GM12878 (cell line): ENCODE results near the gene PRSS56. TPM values are rescaled to one million over a fixed set of nuclear protein-coding genes. Genes with fewer than 3 reads are reported as not detected.

Experiments
- ATF2 ChIP-seq: IDR thresholded peaks from 2 replicates; pipeline ENCODE4 v1.6.1; 2012; ENCODE audit warnings: low read length, inconsistent platforms
- ELK1 ChIP-seq: IDR thresholded peaks from 2 replicates; pipeline ENCODE4 v1.6.1; 2012; ENCODE audit warnings: low read depth, low read length, improper control_type of control experiment
- FOXK2 ChIP-seq: fragments of 450-650 bp; IDR thresholded peaks from 2 replicates; pipeline ENCODE4 v1.6.1; 2017; ENCODE audit warnings: mild to moderate bottlenecking, moderate library complexity
- FOXM1 ChIP-seq: IDR thresholded peaks from 2 replicates; pipeline ENCODE4 v1.6.1; 2012; ENCODE audit warnings: low read depth, mild to moderate bottlenecking, inconsistent platforms, low read length, moderate library complexity
- HCFC1 ChIP-seq: fragments of 150-350 bp; IDR thresholded peaks from 2 replicates; pipeline ENCODE4 v1.6.1; 2014; ENCODE audit warnings: low read length
- HDAC2 ChIP-seq: fragments of 200-600 bp; sonication (generic); IDR thresholded peaks from 2 replicates; pipeline ENCODE4 v1.6.1; 2017
- HDAC6 ChIP-seq: fragments of 200-600 bp; sonication (generic); IDR thresholded peaks from one replicate; pipeline ENCODE4 v1.8.0; 2017; ENCODE audit warnings: antibody characterized with exemption; ENCODE audit not compliant: unreplicated experiment
- LARP7 ChIP-seq: fragments of 450-650 bp; IDR thresholded peaks from 2 replicates; pipeline ENCODE4 v1.6.1; 2017; ENCODE audit warnings: mild to moderate bottlenecking
- NBN ChIP-seq: fragments of 450-650 bp; IDR thresholded peaks from 2 replicates; pipeline ENCODE4 v1.6.1; 2016
- NFYB ChIP-seq: IDR thresholded peaks from 2 replicates; pipeline ENCODE4 v1.6.1; 2011; ENCODE audit warnings: low read depth, mild to moderate bottlenecking, low read length, improper control_type of control experiment, moderate library complexity; ENCODE audit not compliant: insufficient read depth
- POU2F2 ChIP-seq: IDR thresholded peaks from 3 replicates; pipeline ENCODE4 v1.6.1; 2011; ENCODE audit warnings: low read depth, mild to moderate bottlenecking, low read length, borderline replicate concordance
- RAD21 ChIP-seq: IDR thresholded peaks from 2 replicates; pipeline ENCODE4 v1.6.1; 2011; ENCODE audit warnings: mild to moderate bottlenecking, low read depth, low read length, moderate library complexity; ENCODE audit not compliant: insufficient read depth
- SKIL ChIP-seq: fragments of 450-650 bp; IDR thresholded peaks from 2 replicates; pipeline ENCODE4 v1.6.1; 2017; ENCODE audit warnings: mild to moderate bottlenecking, low read depth, inconsistent platforms; ENCODE audit not compliant: poor library complexity, severe bottlenecking
- SMARCA5 ChIP-seq: fragments of 450-650 bp; IDR thresholded peaks from 2 replicates; pipeline ENCODE4 v1.6.1; 2017; ENCODE audit warnings: mild to moderate bottlenecking
- TCF3 ChIP-seq: IDR thresholded peaks from 2 replicates; pipeline ENCODE4 v1.6.1; 2012; ENCODE audit warnings: low read depth, mild to moderate bottlenecking, low read length, borderline replicate concordance; ENCODE audit not compliant: insufficient read depth
- ZBTB11 ChIP-seq: fragments of 450-650 bp; formaldehyde crosslinking; IDR thresholded peaks from 2 replicates; pipeline ENCODE4 v1.5.0; 2022; ENCODE audit warnings: mild to moderate bottlenecking, missing genetic modification characterization
- ZNF687 ChIP-seq: fragments of 450-650 bp; IDR thresholded peaks from 2 replicates; pipeline ENCODE4 v1.6.1; 2017; ENCODE audit warnings: mild to moderate bottlenecking, moderate library complexity
- polyA plus RNA-seq, 11 experiments: library from polyadenylated mRNA; depleted of rRNA in 4 of 11; unstranded in 6 of 11; stranded (reverse) in 5 of 11; fragments of >200 nt; fragmentation: Nextera tagmentation in 4 of 11; fragmentation: Illumina TruSeq in 1 of 11; extraction: Ambion mirVana in 4 of 11; extraction: Trizol in 1 of 11; gene quantifications; 1 replicate in 1 of 11; 2 replicates in 10 of 11; pipeline versions ENCODE4 v1.2.1 to v1.2.3, GENCODE V29; 2011 to 2016; ENCODE audit warnings: inconsistent platforms in 2 of 11, missing spikeins in 2 of 11, low read depth in 1 of 11
- total RNA-seq, 4 experiments: library from RNA; depleted of rRNA in 3 of 4; stranded (reverse); fragments of >200 nt in 3 of 4; fragmentation: Illumina TruSeq in 1 of 4; extraction: Trizol in 1 of 4; gene quantifications; 2 replicates each; pipeline versions ENCODE4 v1.2.1 to v1.2.3, GENCODE V29; 2013 to 2021

PRSS56 gene
- total and polyA plus RNA-seq, 10 of the 15 experiments (the other 5 are each of a cell fraction or from before 2014, with no cell fraction given), result not detected

- no peak for TF ChIP-seq ATF2
- TF ChIP-seq SKIL, result no peak
- no peak for TF ChIP-seq FOXM1
- peak; percentile 62; the same call in 1 of the 3 replicates for TF ChIP-seq POU2F2
- peak; percentile 90 for TF ChIP-seq ZNF687
- peak; percentile 68 for TF ChIP-seq NBN
- peak; percentile 80 for TF ChIP-seq HCFC1
- peak; percentile 22; the same call in 1 of the 2 replicates for TF ChIP-seq NFYB
- TF ChIP-seq LARP7, result peak; percentile 84
- TF ChIP-seq ELK1, result peak; percentile 94
- TF ChIP-seq TCF3, result peak; percentile 67; the same call in 1 of the 2 replicates
- TF ChIP-seq SMARCA5, result peak; percentile 86
- TF ChIP-seq ZBTB11 (CRISPR knock-in tag), result peak; percentile 89
- peak; percentile 66 for TF ChIP-seq HDAC6
- TF ChIP-seq RAD21, result no peak
- no peak for TF ChIP-seq HDAC2
- TF ChIP-seq FOXK2, result no peak; the same call in 1 of the 2 replicates
Observed at GRCh38 chr2:232550354-232551249, 30.4 kb downstream of the PRSS56 start, which contains the start of the genes EIF4E2 and TIGD1 (continued).
